ENCODE data around the gene PCDHB1. TPM values are rescaled to one million over a fixed set of nuclear protein-coding genes. Genes with fewer than 3 reads are reported as not detected.

Gene PCDHB1
- total and polyA plus RNA-seq, 2 experiments from 2014 or later: 0.17 TPM; not detected in 1

DNA sequence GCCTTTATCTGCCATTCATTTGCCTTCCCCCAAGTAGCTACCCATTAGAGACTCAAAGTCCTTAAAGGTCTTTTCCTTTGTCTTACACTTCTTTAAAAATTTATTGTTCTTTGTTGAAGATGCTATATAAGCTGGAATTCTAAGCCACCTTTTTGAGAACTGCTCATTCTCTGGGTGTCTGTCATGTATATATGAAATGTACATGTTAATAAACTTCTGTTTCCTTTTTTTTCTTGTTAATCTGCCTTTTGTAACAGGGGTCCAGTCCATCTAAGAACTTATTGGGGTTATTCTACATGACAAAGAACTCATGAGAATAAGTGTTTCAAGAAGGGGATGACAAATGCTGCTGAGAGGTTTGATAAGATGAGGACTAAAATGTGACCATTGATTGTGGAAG is 43.4 kb upstream of the PCDHB1 start:
- Histone ChIP-seq H3K79me2 (peaks cover 2% of the 10 kb centered on the region), H3K4me2 (no peak overlapping the region), H3K27ac (no peak overlapping the region), H3K27me3 (no peaks in the 10 kb centered on the region), H3K4me1 (ENCODE audit: insufficient read depth) (peaks cover 12% of the 10 kb centered on the region), H3K9me2 (replicated peaks; ENCODE audit: insufficient read depth) (no peaks in the 10 kb centered on the region), H3K36me3 (replicated peaks; ENCODE audit: insufficient read depth, low read depth) (no peaks in the 10 kb centered on the region), H3K9me3 (ENCODE audit: low read depth) (no peaks in the 10 kb centered on the region), H2AFZ (no peak overlapping the region), H3K4me3 (no peak overlapping the region), H4K20me1 (ENCODE audit: insufficient read depth, poor library complexity, severe bottlenecking) (no peaks in the 10 kb centered on the region)
- TF ChIP-seq EZH2 (IDR thresholded peaks at IDR 0.05; ENCODE audit: borderline replicate concordance) (no peak), EZH2phosphoT487 (IDR thresholded peaks at IDR 0.05; ENCODE audit: low read depth, severe bottlenecking, unreplicated experiment) (no peak)
- TF ChIP-seq, protein P1, sequence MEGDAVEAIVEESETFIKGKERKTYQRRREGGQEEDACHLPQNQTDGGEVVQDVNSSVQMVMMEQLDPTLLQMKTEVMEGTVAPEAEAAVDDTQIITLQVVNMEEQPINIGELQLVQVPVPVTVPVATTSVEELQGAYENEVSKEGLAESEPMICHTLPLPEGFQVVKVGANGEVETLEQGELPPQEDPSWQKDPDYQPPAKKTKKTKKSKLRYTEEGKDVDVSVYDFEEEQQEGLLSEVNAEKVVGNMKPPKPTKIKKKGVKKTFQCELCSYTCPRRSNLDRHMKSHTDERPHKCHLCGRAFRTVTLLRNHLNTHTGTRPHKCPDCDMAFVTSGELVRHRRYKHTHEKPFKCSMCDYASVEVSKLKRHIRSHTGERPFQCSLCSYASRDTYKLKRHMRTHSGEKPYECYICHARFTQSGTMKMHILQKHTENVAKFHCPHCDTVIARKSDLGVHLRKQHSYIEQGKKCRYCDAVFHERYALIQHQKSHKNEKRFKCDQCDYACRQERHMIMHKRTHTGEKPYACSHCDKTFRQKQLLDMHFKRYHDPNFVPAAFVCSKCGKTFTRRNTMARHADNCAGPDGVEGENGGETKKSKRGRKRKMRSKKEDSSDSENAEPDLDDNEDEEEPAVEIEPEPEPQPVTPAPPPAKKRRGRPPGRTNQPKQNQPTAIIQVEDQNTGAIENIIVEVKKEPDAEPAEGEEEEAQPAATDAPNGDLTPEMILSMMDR (IDR thresholded peaks at IDR 0.05; ENCODE audit: poor library complexity): no peak
- DNase-seq (ENCODE audit: low spot score): no peak

DNA sequence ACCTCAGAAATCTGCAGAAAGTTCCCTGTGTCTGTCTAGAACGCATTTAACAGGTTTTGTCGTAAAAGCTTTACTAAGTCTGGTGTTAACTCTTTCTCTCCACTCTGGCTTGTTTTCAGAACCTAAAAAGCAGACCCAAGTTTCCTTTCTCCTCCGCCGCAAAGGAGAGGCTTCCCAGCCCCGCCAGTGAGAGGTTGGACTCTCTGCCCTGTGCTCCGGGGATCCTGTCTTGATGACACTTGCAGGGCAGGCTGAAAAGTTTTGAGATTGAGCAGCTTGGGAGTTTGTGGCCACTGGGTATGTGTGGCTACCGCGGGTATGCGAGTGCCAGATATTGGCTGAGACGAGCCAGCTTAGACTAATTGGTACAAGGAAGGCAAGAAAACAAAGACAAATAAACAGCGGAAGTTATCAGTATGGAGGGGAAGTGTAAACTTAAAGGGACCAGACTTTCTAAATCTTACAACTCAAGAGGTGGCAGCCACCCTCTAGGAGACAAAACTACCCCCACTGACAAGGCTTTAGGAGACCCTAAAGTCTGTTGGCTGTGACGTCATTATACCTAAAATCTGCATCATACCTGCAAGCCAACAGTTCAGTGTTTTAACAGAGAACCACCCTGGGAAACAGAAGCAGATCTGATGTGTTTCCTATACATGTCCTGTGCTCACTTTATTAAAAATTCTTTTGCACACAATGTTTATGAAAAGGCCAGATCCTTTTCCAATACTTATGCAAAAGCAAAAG is 41.0 kb upstream of the PCDHB1 start:
- 75% methylated on average over 12 of the region's 12 CpGs for WGBS (ENCODE audit: low lambda C conversion rate, missing lambda C conversion rate)
- H3K4me2 ChIP-seq: no peak overlapping the region
- no peaks in the 10 kb centered on the region for H3K9me2 ChIP-seq (replicated peaks; ENCODE audit: insufficient read depth)

DNA sequence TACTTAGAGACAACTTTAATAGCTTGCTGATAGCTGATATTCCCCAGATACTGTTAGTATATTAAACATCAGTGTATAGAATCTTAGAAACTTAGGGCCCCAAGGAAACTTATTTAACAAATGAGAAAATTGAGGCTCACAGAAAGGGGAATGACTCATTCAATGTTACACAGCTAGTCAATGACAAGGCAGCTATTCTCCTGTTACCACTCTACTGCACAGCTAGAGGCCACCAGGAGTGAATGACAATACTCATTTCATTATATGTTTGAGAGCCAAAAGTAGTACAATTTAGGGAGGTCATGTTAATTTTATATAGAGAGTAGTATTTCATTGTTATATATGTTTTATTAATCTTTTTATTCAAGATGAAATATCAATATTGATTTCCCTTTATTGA is 33.2 kb upstream of the PCDHB1 start:
- Histone ChIP-seq H3K4me2 (no peak overlapping the region), H4K20me1 (ENCODE audit: insufficient read depth, poor library complexity, severe bottlenecking) (no peaks in the 10 kb centered on the region), H3K9me3 (ENCODE audit: low read depth) (no peaks in the 10 kb centered on the region), H3K4me3 (no peak overlapping the region), H3K36me3 (replicated peaks; ENCODE audit: insufficient read depth, low read depth) (no peaks in the 10 kb centered on the region), H3K27me3 (no peaks in the 10 kb centered on the region), H2AFZ (no peak overlapping the region), H3K27ac (no peak overlapping the region), H3K4me1 (ENCODE audit: insufficient read depth) (no peaks in the 10 kb centered on the region), H3K9me2 (replicated peaks; ENCODE audit: insufficient read depth) (no peaks in the 10 kb centered on the region), H3K79me2 (no peaks in the 10 kb centered on the region)
- TF ChIP-seq EZH2 (IDR thresholded peaks at IDR 0.05; ENCODE audit: borderline replicate concordance) (no peak), EZH2phosphoT487 (IDR thresholded peaks at IDR 0.05; ENCODE audit: low read depth, severe bottlenecking, unreplicated experiment) (no peak)
- TF ChIP-seq, protein P1 (IDR thresholded peaks at IDR 0.05; ENCODE audit: poor library complexity): no peak
- no peak for DNase-seq (ENCODE audit: low spot score)

More for the DNA sequence above, 41.0 kb upstream of the PCDHB1 start:
- H3K79me2 ChIP-seq: no peaks in the 10 kb centered on the region
- H2AFZ ChIP-seq: no peak overlapping the region
- H3K4me3 ChIP-seq: no peak overlapping the region
- H3K4me1 ChIP-seq (ENCODE audit: insufficient read depth): no peaks in the 10 kb centered on the region
- no peaks in the 10 kb centered on the region for H3K9me3 ChIP-seq (ENCODE audit: low read depth)
- no peak for TF ChIP-seq EZH2phosphoT487 (IDR thresholded peaks at IDR 0.05; ENCODE audit: low read depth, severe bottlenecking, unreplicated experiment)
- no peak for TF ChIP-seq EZH2 (IDR thresholded peaks at IDR 0.05; ENCODE audit: borderline replicate concordance)
- TF ChIP-seq, protein P1 (IDR thresholded peaks at IDR 0.05; ENCODE audit: poor library complexity): no peak
- H3K27ac ChIP-seq: no peak overlapping the region
- no peaks in the 10 kb centered on the region for H3K36me3 ChIP-seq (replicated peaks; ENCODE audit: insufficient read depth, low read depth)
- no peaks in the 10 kb centered on the region for H3K27me3 ChIP-seq
- DNase-seq (ENCODE audit: low spot score): no peak
- no peaks in the 10 kb centered on the region for H4K20me1 ChIP-seq (ENCODE audit: insufficient read depth, poor library complexity, severe bottlenecking)
